SKM-1 (cell line): Measurements from ENCODE around the gene KIF25.

ENCODE experiments used
- DNase-seq: peaks from one replicate; lab custom pipeline; 2025; ENCODE audit not compliant: unreplicated experiment; lab: John Stamatoyannopoulos, UW

The KIF25 gene

GRCh38 chr6:168035098-168035660 lies 37.7 kb downstream of the KIF25 start:
- no peak for DNase-seq

GRCh38 chr6:168035661-168036545 lies 38.4 kb downstream of the KIF25 start:
- DNase-seq = no peak

- DNase-seq = no peak
Measured at GRCh38 chr6:168037242-168037641, 39.8 kb downstream of the KIF25 start.

- no peak for DNase-seq
Measured at GRCh38 chr6:168037856-168038255, 40.4 kb downstream of the KIF25 start.

GRCh38 chr6:168038576-168039140 lies 41.2 kb downstream of the KIF25 start:
- DNase-seq = no peak

GRCh38 chr6:168039301-168039700 lies 41.8 kb downstream of the KIF25 start:
- no peak for DNase-seq

- no peak for DNase-seq
Measured at GRCh38 chr6:168039849-168040248, 42.4 kb downstream of the KIF25 start.

GRCh38 chr6:168040856-168041496 lies 43.5 kb downstream of the KIF25 start:
- DNase-seq = no peak

- DNase-seq = no peak
Measured at GRCh38 chr6:168041928-168042327, 44.5 kb downstream of the KIF25 start.

GRCh38 chr6:168042426-168043192 lies 45.1 kb downstream of the KIF25 start:
- DNase-seq = no peak

- DNase-seq = no peak
Measured at GRCh38 chr6:168043193-168043847, 45.8 kb downstream of the KIF25 start.

- DNase-seq = no peak
Measured at GRCh38 chr6:168043848-168044415, 46.5 kb downstream of the KIF25 start.

GRCh38 chr6:168044521-168045130 lies 47.2 kb downstream of the KIF25 start:
- no peak for DNase-seq

GRCh38 chr6:168045141-168045691 lies 47.7 kb downstream of the KIF25 start:
- no peak for DNase-seq

GRCh38 chr6:168045706-168046620 lies 48.5 kb downstream of the KIF25 start:
- DNase-seq = no peak

GRCh38 chr6:168046696-168047095 lies 49.2 kb downstream of the KIF25 start:
- no peak for DNase-seq

GRCh38 chr6:168047841-168048723 lies 50.6 kb downstream of the KIF25 start:
- no peak for DNase-seq

- DNase-seq = no peak
Measured at GRCh38 chr6:168048724-168049025, 51.2 kb downstream of the KIF25 start.
